ENCODE results near the gene VAV3.

Gene VAV3

DNA sequence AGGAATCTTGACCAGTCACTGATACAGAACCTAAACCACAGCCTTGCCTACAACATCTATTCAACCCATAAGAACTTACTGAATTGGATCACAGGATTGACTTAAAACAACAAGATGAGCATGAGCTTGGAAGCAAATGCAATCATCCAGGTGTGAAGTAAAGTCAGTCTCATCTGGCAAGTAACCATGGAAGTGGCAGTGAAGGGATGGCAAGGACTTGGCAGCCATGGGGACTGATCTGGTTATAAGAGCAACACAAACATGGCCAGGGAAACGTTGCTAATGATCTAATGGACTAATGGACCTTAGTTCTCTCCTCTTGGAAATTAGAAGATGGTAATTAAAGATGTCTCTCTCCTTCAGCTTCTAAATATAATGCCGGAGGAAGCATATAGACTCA, 133.1 kb downstream of the VAV3 start:
- DNase-seq: no peak

GRCh38 chr1:107830526-107830925, 134.5 kb downstream of the VAV3 start:
- no peak for DNase-seq

- no peak for DNase-seq
These were observed 134.9 kb downstream of the VAV3 start for GRCh38 chr1:107830075-107830474.

DNA sequence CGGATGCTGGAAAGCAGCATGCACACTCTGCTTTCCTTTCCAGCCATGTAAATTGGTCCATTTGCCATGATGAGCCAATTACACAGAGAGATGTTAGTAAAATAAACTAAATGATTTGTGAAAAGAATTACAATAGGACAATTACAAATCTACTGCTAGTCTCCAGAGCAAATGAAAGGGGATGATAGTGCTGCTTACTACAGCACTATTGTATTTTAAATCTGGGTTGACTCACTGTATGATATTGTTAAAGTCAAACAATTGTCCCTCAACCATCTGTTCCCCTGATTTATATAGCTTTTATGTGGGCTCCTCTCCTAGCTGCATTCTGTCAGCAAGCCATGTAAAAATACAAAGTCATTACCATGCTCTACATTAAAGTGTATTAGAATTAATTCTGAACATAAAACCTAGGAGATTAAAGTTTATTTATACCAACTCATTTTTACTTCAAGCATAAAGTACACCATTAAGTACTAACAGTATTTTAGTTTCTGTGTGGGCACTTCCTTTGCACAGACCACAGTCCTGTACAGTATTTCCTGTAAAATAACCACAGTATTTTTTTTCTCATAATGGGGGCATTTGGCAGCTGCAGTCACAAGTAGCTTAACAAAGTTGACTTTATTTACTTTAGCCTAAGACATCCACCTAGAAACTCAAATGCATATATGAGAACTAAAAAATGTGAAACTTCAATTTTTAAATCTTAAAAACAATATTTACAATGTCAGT, 135.8 kb downstream of the VAV3 start:
- no peak for DNase-seq

- DNase-seq: no peak
These were observed 140.0 kb downstream of the VAV3 start for GRCh38 chr1:107824946-107825345.

- no peak for DNase-seq
These were observed 143.6 kb downstream of the VAV3 start for GRCh38 chr1:107821340-107821739.

GRCh38 chr1:107820801-107821200, 144.2 kb downstream of the VAV3 start:
- DNase-seq: no peak

DNA sequence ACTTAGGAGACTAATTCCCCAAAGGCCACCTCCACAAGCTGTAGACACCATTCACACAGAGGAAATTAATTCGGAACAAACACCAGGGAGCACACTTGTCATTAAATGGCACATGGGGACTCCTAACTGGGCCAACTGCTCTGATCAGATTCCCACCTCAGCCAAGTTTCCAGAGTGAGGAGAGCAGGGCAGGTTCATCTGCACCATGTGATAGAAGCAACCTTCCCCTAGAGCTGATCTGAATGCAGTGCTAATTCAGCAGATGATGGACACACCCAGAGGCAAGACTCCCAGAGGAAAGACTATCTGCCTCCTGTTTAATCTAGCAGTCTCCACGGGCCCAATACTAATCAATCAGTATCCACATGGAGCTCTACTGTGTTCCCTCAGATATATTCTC, 147.0 kb downstream of the VAV3 start:
- DNase-seq: no peak

- no peak for DNase-seq
These were observed 147.8 kb downstream of the VAV3 start for GRCh38 chr1:107817206-107817605.

DNA sequence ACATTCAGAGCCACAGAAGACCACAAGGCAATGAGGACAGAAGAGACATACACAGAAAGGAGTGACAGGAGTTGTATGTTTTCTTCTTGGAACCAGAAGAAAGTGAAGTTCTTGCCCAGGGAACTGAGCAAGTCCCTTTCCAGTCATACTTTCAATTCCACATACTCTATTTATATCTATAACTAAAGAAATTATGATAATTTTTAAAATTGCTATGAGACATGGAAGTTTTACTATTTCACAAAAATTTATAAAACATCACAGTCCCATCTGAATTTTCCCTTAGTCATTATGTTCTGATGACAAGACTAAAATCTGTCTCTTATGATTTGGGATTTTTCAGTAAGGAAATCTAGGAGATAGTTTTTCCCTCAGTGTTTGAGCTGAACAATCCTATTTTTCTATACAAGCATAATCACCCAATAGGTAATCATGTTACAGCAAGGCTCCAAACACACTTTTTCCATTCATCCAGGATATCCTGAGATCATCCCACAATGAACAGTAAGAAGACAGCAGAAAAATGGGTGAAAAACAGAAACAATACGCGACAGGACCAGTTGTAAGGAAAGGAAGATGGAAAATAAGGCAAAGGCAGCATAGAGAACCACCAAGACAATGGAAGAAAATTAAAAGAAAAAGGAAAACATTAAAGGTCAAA, 154.6 kb downstream of the VAV3 start:
- no peak for DNase-seq

- no peak for DNase-seq
These were observed 157.1 kb downstream of the VAV3 start for GRCh38 chr1:107807855-107808254.

GRCh38 chr1:107807405-107807804, 157.6 kb downstream of the VAV3 start:
- DNase-seq: no peak

- no peak for DNase-seq
These were observed 158.1 kb downstream of the VAV3 start for GRCh38 chr1:107806902-107807301.

DNA sequence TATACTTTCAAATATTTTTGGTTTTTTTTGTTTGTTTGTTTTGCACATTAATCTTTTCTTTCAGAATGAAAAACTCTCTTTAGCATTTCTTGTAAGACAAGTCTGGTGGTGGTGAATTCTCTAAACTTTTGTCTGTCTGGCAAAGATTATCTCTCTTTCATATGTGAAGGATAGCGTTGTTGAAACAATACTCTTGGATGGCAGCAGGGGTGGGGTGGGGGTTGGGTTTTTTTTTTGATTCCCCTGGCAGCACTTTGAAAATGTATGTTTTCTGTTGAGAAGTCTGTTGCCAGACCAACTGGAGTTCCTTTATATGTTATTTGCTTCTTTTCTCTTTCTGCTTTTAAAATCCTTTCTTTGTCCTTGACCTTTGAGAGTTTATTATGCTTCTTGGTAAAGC, 160.2 kb downstream of the VAV3 start:
- DNase-seq: no peak

DNA sequence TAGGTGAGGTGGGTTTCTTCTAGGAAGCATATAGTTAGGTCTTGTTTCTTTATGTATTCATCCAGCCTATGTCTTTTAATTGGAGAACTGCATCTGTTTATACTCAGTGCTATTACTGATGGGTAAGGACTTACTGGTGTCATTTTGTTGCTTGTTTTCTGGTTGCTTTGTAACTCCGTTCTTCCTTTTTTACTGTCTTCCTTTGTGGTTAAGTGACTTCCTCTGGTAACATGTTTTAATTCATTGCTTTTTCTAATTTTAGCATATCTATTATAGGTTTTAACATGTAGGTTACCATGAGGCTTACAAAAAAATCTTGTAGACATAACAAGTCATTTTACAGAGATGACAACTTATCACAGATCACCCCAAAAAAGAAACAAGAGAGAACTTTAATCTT, 160.8 kb downstream of the VAV3 start:
- no peak for DNase-seq

- no peak for DNase-seq
These were observed 161.4 kb downstream of the VAV3 start for GRCh38 chr1:107803579-107803978.

DNA sequence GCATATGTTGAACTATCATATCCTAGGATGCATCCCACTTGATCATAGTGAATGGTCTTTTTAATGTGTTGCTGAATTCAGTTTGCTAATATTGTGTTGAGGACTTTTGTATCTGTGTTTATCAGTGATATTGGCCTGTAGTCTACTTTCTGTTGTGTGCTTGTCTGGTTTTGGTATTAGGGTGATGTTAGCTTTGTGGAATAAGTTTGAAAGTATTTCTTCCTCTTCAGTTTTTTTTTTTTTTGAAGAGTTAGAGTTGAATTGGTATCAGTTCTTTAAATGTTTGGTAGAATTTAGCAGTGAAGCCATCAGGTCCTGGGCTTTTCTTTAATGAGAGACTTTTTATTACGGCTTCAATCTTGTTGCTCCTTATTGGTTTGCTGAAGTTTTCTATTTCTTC, 162.3 kb downstream of the VAV3 start:
- no peak for DNase-seq

- no peak for DNase-seq
These were observed 169.0 kb downstream of the VAV3 start for GRCh38 chr1:107795994-107796393.

- DNase-seq: no peak
These were observed 169.5 kb downstream of the VAV3 start for GRCh38 chr1:107795441-107795840.

GRCh38 chr1:107794571-107794970, 170.4 kb downstream of the VAV3 start:
- DNase-seq: no peak

GRCh38 chr1:107793896-107794453, 171.0 kb downstream of the VAV3 start:
- no peak for DNase-seq

DNA sequence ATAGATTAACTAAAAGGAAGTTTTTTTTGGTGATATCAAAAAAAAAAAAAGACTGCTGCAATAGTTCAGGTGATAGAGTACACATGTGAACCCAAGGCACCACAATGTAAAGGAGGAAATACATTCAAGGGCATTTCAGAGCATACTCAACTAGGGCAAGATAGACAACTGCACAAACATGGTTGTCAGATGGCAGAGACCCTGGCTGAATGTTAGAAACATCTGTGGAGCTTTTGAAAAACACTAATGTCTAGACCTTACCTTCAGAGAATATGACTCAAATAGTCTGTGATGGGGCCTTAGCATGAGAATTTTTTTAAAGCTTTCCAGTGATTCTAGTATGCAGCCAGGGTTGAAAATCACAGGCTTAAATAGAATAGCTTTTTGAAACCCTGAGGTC, 173.6 kb downstream of the VAV3 start:
- no peak for DNase-seq

DNA sequence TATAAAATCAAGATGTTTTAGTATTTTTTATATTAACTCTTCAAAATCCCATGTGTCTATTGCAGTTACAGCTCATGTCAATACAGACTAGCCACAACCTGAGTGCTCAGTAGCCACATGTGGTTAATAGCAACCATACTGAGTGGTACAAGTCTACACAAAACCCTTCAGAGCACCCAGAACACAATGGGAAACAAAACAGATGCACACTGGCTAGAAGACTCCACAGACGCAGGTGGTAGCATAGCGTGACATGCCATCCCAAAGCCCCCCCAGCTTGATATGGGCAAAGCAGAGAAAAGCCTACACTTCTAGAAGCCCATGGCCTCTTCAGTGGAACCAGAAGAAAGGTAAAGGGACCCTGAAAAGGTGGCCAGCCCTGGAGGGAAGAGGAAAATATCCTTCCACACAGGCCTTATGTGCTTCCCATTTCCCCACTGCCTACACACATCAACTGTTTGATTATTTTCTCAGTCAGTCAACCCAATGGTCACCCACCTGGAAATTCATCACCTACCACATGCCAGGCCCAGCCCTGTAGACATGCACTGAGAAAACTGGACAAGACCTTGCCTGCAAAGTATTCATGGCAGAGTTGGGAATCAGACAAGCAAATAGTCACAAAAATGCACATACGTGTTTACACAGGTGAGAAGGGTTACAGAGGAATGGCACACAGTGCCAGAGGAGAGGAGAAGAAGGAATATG, 175.0 kb downstream of the VAV3 start:
- DNase-seq: no peak

Measured in DMS 273 treated with DMSO at 0.1 percent for 48 hours (cell line).